Lower lobe of right lung (tissue), 2 donors: ENCODE data around the gene XAGE3. TPM values are rescaled to one million over a fixed set of nuclear protein-coding genes. Genes with fewer than 3 reads are reported as not detected.
A peak's percentile ranks its signal among the peaks of the same experiment; 100 is the strongest.
"Not testable (repeated sequence)": the region's sequence is repeated elsewhere in the genome, so short reads cannot be mapped to it uniquely, and the experiment has no call there.

ENCODE experiments used
- ATAC-seq, 2 donors: fragments of 200-7000 bp; cut with Tn5 transposase; one replicate each; pipeline ENCODE4 v1.9.1; 2020 to 2022; ENCODE audit warnings: mild to moderate bottlenecking in 2 of 2, moderate library complexity in 2 of 2
- DNase-seq: peaks from one replicate; pipeline ENCODE4 v3.0.0-alpha.2; 2020
- H3K27ac ChIP-seq: fragments of 200-600 bp; one replicate; pipeline ENCODE4 v1.8.0; 2022
- H3K27me3 ChIP-seq: fragments of 200-600 bp; one replicate; pipeline ENCODE4 v1.8.0; 2022; ENCODE audit warnings: low read depth
- H3K36me3 ChIP-seq: fragments of 200-600 bp; one replicate; pipeline ENCODE4 v1.8.0; 2022; ENCODE audit warnings: mild to moderate bottlenecking
- H3K4me1 ChIP-seq: fragments of 200-600 bp; one replicate; pipeline ENCODE4 v1.8.0; 2022
- H3K4me3 ChIP-seq: fragments of 200-600 bp; one replicate; pipeline ENCODE4 v1.8.0; 2022; ENCODE audit warnings: mild to moderate bottlenecking
- H3K9me3 ChIP-seq: fragments of 200-600 bp; one replicate; pipeline ENCODE4 v1.8.0; 2022
- CTCF ChIP-seq: fragments of 200-600 bp; IDR thresholded peaks from one replicate; pipeline ENCODE4 v1.8.0; 2022; ENCODE audit warnings: antibody characterized with exemption, mild to moderate bottlenecking
- intact Hi-C: fragments of 100-400 bp; cut with DNase I; formaldehyde crosslinking; loops from one replicate; pipeline ENCODE4 v1.11.0; 2022
- total RNA-seq: library from RNA; stranded (reverse); fragmentation: NEBNext Ultra II Directional; extraction: Animal tissue kit (Norgen Biotek cat#: 25700); gene quantifications from one replicate; pipeline ENCODE4 v1.2.1, GENCODE V29; 2021
- donor health status: DM: no; HTN: yes; CAD: no; lungs with severe emphysema.

Gene XAGE3
- total RNA-seq, 1 donor from 2014 or later = not detected

DNA sequence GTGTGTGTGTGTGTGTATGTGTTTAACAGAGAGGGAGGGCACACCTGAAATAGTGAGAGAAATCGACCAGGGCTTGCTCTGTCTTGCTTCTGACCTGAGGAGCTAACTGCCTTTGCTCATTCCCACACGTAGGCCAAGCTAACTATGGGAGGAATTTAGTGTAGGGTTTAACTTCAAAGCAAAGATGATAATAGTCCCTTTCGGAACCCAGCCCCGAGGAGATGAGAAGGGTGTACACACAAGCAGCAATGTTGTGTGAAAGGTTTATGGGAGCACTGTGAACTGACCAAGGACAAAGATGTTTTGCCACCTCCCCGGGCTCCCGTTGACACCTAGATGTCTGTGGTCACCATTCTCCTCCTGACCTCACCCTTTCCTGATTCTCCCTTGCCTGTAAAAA lies 8.5 kb upstream of the XAGE3 start:
- H3K4me1 ChIP-seq, H3K27ac ChIP-seq, ATAC-seq, H3K4me3 ChIP-seq, intact Hi-C loops, H3K27me3 ChIP-seq, DNase-seq, H3K36me3 ChIP-seq, H3K9me3 ChIP-seq: not testable (repeated sequence)

DNA sequence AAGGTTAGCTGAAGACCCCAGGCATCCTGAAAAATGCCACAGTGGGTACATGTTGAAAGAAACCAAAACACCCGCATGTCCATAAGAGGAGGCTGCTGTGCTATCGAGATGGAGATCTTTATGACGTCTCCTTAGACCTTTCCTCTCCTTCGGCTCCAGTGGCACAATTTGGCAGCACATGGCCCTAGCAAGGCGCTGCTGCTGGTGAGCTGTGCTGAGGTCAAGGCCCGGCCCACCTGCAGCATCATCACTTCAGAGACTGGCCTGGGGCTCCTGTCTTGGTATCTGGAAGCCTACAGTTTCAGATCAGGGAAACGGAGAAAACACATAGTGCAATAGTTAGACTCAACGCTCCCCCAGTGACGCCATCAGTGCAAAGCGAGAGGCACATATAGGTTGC lies 7.6 kb upstream of the XAGE3 start:
- H3K4me3 ChIP-seq, H3K27ac ChIP-seq, H3K36me3 ChIP-seq, DNase-seq, H3K4me1 ChIP-seq, ATAC-seq, H3K27me3 ChIP-seq, intact Hi-C loops, H3K9me3 ChIP-seq: not testable (repeated sequence)

DNA sequence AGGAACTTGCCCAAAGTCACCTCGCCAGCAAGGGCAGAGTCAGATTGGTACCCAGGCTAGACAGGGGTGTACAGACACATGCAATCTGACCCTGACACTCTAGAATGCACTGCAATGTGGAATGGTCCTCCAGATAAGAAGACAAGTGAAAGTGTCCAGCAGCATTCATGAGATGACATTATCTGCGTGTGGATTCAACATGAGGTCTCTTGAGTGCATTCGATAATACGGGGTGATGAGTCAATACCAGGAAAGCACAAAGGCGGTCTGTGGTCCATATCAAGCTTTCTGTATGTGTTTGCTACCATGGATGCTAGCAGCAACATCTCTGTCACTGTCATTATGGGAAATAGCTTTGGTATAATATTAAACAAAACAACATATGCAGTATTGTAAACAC lies 6.8 kb upstream of the XAGE3 start:
- TF ChIP-seq CTCF = no peak
- no peaks in the 10 kb centered on the region for H3K27me3 ChIP-seq
- no peaks in the 10 kb centered on the region for H3K9me3 ChIP-seq
- H3K4me3 ChIP-seq = no peak overlapping the region
- no peak for DNase-seq
- no peak overlapping the region for H3K27ac ChIP-seq
- no peaks in the 10 kb centered on the region for H3K4me1 ChIP-seq
- intact Hi-C loops = no loop called here
- H3K36me3 ChIP-seq = no peaks in the 10 kb centered on the region
- ATAC-seq = no peak

GRCh38 chrX:52873825-52874224 lies 5.9 kb upstream of the XAGE3 start:
- H3K4me3 ChIP-seq, H3K9me3 ChIP-seq, H3K4me1 ChIP-seq, H3K27ac ChIP-seq, H3K27me3 ChIP-seq, H3K36me3 ChIP-seq, DNase-seq, ATAC-seq, intact Hi-C loops: not testable (repeated sequence)

- H3K27ac ChIP-seq = no peak overlapping the region
- no peaks in the 10 kb centered on the region for H3K27me3 ChIP-seq
- H3K9me3 ChIP-seq = no peaks in the 10 kb centered on the region
- no peaks in the 10 kb centered on the region for H3K36me3 ChIP-seq
- H3K4me1 ChIP-seq = no peaks in the 10 kb centered on the region
- intact Hi-C loops = no loop called here
- DNase-seq (no peak), ATAC-seq (no peak)
- TF ChIP-seq CTCF = no peak
- H3K4me3 ChIP-seq = no peak overlapping the region
Observed at GRCh38 chrX:52870046-52870445, 2.2 kb upstream of the XAGE3 start.

- no peak for DNase-seq
- Histone ChIP-seq H3K4me3 (no peak overlapping the region), H3K9me3 (no peaks in the 10 kb centered on the region), H3K27me3 (no peaks in the 10 kb centered on the region), H3K36me3 (no peaks in the 10 kb centered on the region), H3K4me1 (no peaks in the 10 kb centered on the region), H3K27ac (no peak overlapping the region)
- no peak for TF ChIP-seq CTCF
- peak in 1 of 2 donors; percentile 48 for ATAC-seq
- intact Hi-C loops = no loop called here
Observed at GRCh38 chrX:52865343-52865998, 2.4 kb downstream of the XAGE3 start.

GRCh38 chrX:52856991-52857525 lies 10.8 kb downstream of the XAGE3 start:
- DNase-seq, H3K4me1 ChIP-seq, intact Hi-C loops, ATAC-seq, H3K4me3 ChIP-seq, H3K9me3 ChIP-seq, H3K36me3 ChIP-seq, H3K27ac ChIP-seq, H3K27me3 ChIP-seq: not testable (repeated sequence)
